Natural killer cell (primary cell): ENCODE measurements around the gene ITIH3. TPM values are rescaled to one million over a fixed set of nuclear protein-coding genes. Genes with fewer than 3 reads are reported as not detected.

Experiments used
- ATAC-seq, 3 donors: fragments of 150-1000 bp in 2 of 3; fragments of 200-7000 bp in 1 of 3; cut with Tn5 transposase; 1 replicate in 1 of 3; 2 replicates in 2 of 3; pipeline ENCODE4 v1.10.0; 2021; ENCODE audit warnings: mild to moderate bottlenecking in 2 of 3, moderate library complexity in 2 of 3
- DNase-seq, 2 donors: peaks; one replicate each; pipeline versions ENCODE4 v3.0.0 to v3.0.0-alpha.2; 2013 to 2021; ENCODE audit warnings: mixed read lengths in 1 of 2
- H3K27ac ChIP-seq: one replicate; pipeline ENCODE4 v1.5.1; 2013; ENCODE audit warnings: mild to moderate bottlenecking, low read length
- H3K27me3 ChIP-seq: one replicate; pipeline ENCODE4 v1.6.1; 2013; ENCODE audit warnings: low read length; ENCODE audit not compliant: control insufficient read depth, insufficient read depth
- H3K36me3 ChIP-seq: one replicate; pipeline ENCODE4 v1.6.1; 2013; ENCODE audit warnings: low read length; ENCODE audit not compliant: control insufficient read depth, insufficient read depth
- H3K4me1 ChIP-seq: one replicate; pipeline ENCODE4 v1.6.1; 2013; ENCODE audit warnings: low read length; ENCODE audit not compliant: control insufficient read depth, insufficient read depth
- H3K4me3 ChIP-seq: one replicate; pipeline ENCODE4 v1.5.1; 2013; ENCODE audit warnings: low read length
- H3K9me3 ChIP-seq: one replicate; pipeline ENCODE4 v1.6.1; 2013; ENCODE audit warnings: low read length; ENCODE audit not compliant: control insufficient read depth, insufficient read depth
- H3K27ac Mint-ChIP-seq, 2 donors: one replicate each; pipeline ENCODE4 v1.8.0; 2022; ENCODE audit warnings: mild to moderate bottlenecking in 2 of 2, mixed read lengths in 2 of 2, moderate library complexity in 1 of 2
- H3K27me3 Mint-ChIP-seq, 2 donors: one replicate each; pipeline ENCODE4 v1.8.0; 2022; ENCODE audit warnings: low read depth in 2 of 2, mixed read lengths in 2 of 2
- H3K36me3 Mint-ChIP-seq: one replicate; pipeline ENCODE4 v1.8.0; 2022; ENCODE audit warnings: mixed read lengths
- H3K4me1 Mint-ChIP-seq, 2 donors: one replicate each; pipeline ENCODE4 v1.8.0; 2022; ENCODE audit warnings: mixed read lengths in 2 of 2
- H3K4me3 Mint-ChIP-seq: one replicate; pipeline ENCODE4 v1.8.0; 2022; ENCODE audit warnings: mild to moderate bottlenecking, moderate library complexity, mixed read lengths
- H3K9me3 Mint-ChIP-seq, 2 donors: one replicate each; pipeline ENCODE4 v1.8.0; 2022; ENCODE audit warnings: mixed read lengths in 2 of 2
- WGBS: methylation state at CpG from one replicate; pipeline ENCODE4 v1.1.7; 2013; ENCODE audit warnings: missing lambda C conversion rate; ENCODE audit not compliant: insufficient coverage; 5-methylcytosine and 5-hydroxymethylcytosine counted together
- intact Hi-C: fragments of 100-400 bp; cut with micrococcal nuclease; formaldehyde crosslinking; loops from one replicate; pipeline ENCODE4 v1.14.2; 2022
- total RNA-seq, 4 donors: library from RNA; stranded (reverse); fragments of 120-200 nt in 1 of 4; gene quantifications; one replicate each; pipeline versions ENCODE4 v1.2.3 to v1.2.4, GENCODE V29; 2013 to 2022
- TF ChIP-seq, protein P1 (sequence below): fragments of 200-600 bp; IDR thresholded peaks from one replicate; pipeline ENCODE4 v1.8.0; 2022; ENCODE audit warnings: antibody characterized with exemption

The ITIH3 gene
- total RNA-seq, 3 donors from 2014 or later (not counting 1 experiment from before 2014, with no cell fraction given) = not detected

DNA sequence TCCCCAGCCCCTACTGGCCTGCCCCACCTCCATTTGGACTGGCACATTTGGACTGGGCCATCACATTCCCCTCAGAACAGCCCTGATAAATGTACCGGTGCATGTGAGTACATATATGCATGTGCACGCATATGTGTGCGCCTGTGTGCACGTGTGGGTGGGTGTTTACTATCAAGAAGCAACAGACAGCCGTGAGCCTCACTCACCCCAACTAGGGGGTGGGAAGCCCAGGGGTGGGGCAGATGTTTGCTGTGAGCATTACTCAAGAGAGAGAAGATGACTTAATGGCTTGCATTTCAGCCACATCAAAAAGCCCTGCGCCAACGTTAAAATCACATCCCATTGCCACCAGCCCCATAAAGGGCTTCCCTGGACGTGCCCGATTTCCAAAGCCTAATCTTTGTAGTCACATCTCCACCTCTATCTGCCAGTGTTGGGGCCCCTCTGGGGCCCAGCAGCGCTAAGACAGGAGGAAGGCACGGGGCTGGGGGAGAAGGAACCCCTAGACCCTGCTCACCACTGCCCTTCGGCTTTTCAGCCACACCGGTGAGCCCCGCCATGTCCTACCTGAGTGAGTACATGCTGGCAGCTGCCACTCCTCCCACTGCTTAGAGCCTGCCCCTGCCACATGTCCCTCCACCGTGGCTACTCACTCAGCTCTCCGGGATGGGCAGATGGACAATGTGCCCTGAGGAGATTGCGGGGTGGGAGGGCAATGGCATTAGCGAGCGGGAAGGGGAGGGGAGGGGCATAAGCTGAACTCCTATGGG is 10.9 kb downstream of the ITIH3 start:
- whole genome bisulfite sequencing = 92% methylated on average over 15 of the region's 19 CpGs
- no peak for ATAC-seq
- H3K4me3 Mint-ChIP-seq = no peak overlapping the region
- no peaks in the 10 kb centered on the region for H3K9me3 Mint-ChIP-seq
- no peak for DNase-seq
- no peaks in the 10 kb centered on the region for H3K27me3 Mint-ChIP-seq
- Histone ChIP-seq H3K4me3 (no peak overlapping the region), H3K9me3 (no peaks in the 10 kb centered on the region), H3K36me3 (no peaks in the 10 kb centered on the region), H3K4me1 (peaks cover 15% of the 10 kb centered on the region), H3K27me3 (no peaks in the 10 kb centered on the region), H3K27ac (no peak overlapping the region)
- H3K27ac Mint-ChIP-seq = no peak overlapping the region
- intact Hi-C loops = no loop called here
- H3K36me3 Mint-ChIP-seq = no peaks in the 10 kb centered on the region
- H3K4me1 Mint-ChIP-seq = peaks cover 0 to 23% of the 10 kb centered on the region in 2 donors
- TF ChIP-seq, protein P1, sequence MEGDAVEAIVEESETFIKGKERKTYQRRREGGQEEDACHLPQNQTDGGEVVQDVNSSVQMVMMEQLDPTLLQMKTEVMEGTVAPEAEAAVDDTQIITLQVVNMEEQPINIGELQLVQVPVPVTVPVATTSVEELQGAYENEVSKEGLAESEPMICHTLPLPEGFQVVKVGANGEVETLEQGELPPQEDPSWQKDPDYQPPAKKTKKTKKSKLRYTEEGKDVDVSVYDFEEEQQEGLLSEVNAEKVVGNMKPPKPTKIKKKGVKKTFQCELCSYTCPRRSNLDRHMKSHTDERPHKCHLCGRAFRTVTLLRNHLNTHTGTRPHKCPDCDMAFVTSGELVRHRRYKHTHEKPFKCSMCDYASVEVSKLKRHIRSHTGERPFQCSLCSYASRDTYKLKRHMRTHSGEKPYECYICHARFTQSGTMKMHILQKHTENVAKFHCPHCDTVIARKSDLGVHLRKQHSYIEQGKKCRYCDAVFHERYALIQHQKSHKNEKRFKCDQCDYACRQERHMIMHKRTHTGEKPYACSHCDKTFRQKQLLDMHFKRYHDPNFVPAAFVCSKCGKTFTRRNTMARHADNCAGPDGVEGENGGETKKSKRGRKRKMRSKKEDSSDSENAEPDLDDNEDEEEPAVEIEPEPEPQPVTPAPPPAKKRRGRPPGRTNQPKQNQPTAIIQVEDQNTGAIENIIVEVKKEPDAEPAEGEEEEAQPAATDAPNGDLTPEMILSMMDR = no peak

DNA sequence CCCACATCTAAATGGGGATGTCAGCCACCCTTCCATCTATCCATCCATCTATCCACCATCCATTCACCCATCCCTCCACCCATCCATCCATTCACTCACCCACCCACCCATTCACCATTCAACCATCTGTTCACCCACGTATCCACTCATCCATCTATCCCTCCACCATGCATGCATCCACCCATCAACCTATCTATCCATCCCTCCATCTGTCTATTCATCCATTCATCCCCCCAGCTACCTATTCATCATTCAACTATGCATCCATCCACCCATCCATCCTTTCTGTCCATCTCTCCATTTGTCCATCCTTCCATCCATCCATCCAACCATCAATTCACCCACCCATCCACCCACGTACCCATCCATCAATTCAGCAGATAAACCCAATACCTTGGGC is 14.6 kb downstream of the ITIH3 start:
- no peaks in the 10 kb centered on the region for H3K27me3 ChIP-seq
- no peak overlapping the region for H3K27ac ChIP-seq
- H3K9me3 ChIP-seq = no peaks in the 10 kb centered on the region
- no peak for DNase-seq
- no peak overlapping the region for H3K4me3 ChIP-seq
- H3K36me3 Mint-ChIP-seq = no peaks in the 10 kb centered on the region
- no peaks in the 10 kb centered on the region for H3K27me3 Mint-ChIP-seq
- 75% methylated on average over 2 of the region's 2 CpGs for WGBS
- TF ChIP-seq, protein P1 = no peak
- peaks cover 15% of the 10 kb centered on the region for H3K4me1 ChIP-seq
- H3K36me3 ChIP-seq = no peaks in the 10 kb centered on the region
- H3K4me3 Mint-ChIP-seq = no peak overlapping the region
- ATAC-seq = no peak
- H3K27ac Mint-ChIP-seq = no peak overlapping the region
- H3K9me3 Mint-ChIP-seq = no peaks in the 10 kb centered on the region
- peaks cover 0 to 23% of the 10 kb centered on the region in 2 donors for H3K4me1 Mint-ChIP-seq
- intact Hi-C loops = no loop called here

DNA sequence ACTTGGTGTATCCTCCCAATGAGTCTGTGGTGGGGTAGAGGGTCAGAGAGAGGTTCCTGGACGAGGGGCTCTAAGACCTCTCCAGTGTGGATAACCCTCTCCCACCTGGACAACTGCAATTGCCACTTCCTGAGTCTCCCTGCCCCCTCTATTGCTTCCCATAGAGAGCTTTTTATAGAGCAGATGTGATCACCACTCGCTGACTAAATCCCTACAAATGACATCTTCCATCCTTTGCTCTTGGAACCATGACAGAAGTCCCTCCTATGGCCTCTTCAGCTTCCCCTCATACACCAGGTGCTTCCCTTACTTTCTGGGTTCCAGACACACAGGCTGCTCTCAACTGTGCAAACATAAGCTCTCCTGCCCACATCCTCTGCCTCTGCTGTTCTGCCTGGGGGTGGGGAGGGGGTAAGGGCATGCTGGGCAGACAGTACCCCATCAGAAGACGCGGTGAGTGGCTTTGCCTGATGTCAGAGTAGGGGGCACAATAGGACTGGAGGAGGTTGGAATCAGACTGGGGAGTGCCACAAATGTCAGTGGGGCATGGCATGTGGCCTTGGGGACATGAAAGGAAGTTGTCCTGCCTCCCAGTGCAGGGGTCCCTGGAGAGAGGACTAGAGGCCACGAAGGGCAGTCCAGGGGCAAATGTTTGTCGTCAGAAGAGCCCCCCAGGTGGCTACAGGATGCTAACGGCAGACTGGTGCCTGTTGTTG is 15.2 kb downstream of the ITIH3 start:
- H3K9me3 ChIP-seq = no peaks in the 10 kb centered on the region
- Mint-ChIP-seq H3K27me3 (no peaks in the 10 kb centered on the region), H3K4me3 (no peak overlapping the region), H3K9me3 (no peaks in the 10 kb centered on the region), H3K36me3 (no peaks in the 10 kb centered on the region), H3K4me1 (peaks cover 0 to 23% of the 10 kb centered on the region in 2 donors), H3K27ac (no peak overlapping the region)
- intact Hi-C loops = no loop called here
- H3K4me1 ChIP-seq = peaks cover 15% of the 10 kb centered on the region
- H3K4me3 ChIP-seq = no peak overlapping the region
- ATAC-seq (no peak), DNase-seq (no peak)
- TF ChIP-seq, protein P1 = no peak
- H3K36me3 ChIP-seq = no peaks in the 10 kb centered on the region
- H3K27me3 ChIP-seq = no peaks in the 10 kb centered on the region
- no peak overlapping the region for H3K27ac ChIP-seq
- 45% methylated on average over 6 of the region's 7 CpGs for WGBS
